CMK (cell line): Measurements from ENCODE around the gene SLC39A13.

Experiments
- DNase-seq: peaks from one replicate; pipeline ENCODE4 v3.0.0-alpha.2; 2010; ENCODE audit warnings: low read depth

The SLC39A13 gene

GRCh38 chr11:47403135-47403534, 5.3 kb upstream of the SLC39A13 start:
- no peak for DNase-seq

GRCh38 chr11:47403571-47403970, 4.8 kb upstream of the SLC39A13 start:
- no peak for DNase-seq

- no peak for DNase-seq
Observed at GRCh38 chr11:47406896-47407745, 1.3 kb upstream of the SLC39A13 start.

GRCh38 chr11:47408598-47409439, 429 bp downstream of the SLC39A13 start:
- no peak for DNase-seq

GRCh38 chr11:47409440-47410369, 1.3 kb downstream of the SLC39A13 start:
- no peak for DNase-seq

GRCh38 chr11:47410370-47411264, 2.2 kb downstream of the SLC39A13 start:
- DNase-seq: no peak

- DNase-seq: no peak
Observed at GRCh38 chr11:47411884-47412746, 3.7 kb downstream of the SLC39A13 start.

GRCh38 chr11:47413351-47413750, 5.0 kb downstream of the SLC39A13 start:
- DNase-seq: no peak

GRCh38 chr11:47413908-47414684, 5.7 kb downstream of the SLC39A13 start:
- DNase-seq: no peak

- DNase-seq: no peak
Observed at GRCh38 chr11:47414685-47415070, 6.3 kb downstream of the SLC39A13 start.

GRCh38 chr11:47415091-47415854, 6.9 kb downstream of the SLC39A13 start:
- no peak for DNase-seq

GRCh38 chr11:47415949-47416472, 7.6 kb downstream of the SLC39A13 start:
- DNase-seq: no peak

GRCh38 chr11:47417712-47418111, 9.3 kb downstream of the SLC39A13 start:
- DNase-seq: no peak

GRCh38 chr11:47418454-47419259, 10.3 kb downstream of the SLC39A13 start:
- DNase-seq: no peak

GRCh38 chr11:47425611-47426010, 17.2 kb downstream of the SLC39A13 start:
- no peak for DNase-seq

GRCh38 chr11:47426062-47426956, 17.9 kb downstream of the SLC39A13 start, which contains the start of gene PSMC3:
Gene PSMC3, minus strand, starts transcription at chr11:47426439. Its CDS starts 160 bp downstream, at chr11:47426279.
- DNase-seq: peak; percentile 76
